Measurements from ENCODE around the gene RGMA.

DNA sequence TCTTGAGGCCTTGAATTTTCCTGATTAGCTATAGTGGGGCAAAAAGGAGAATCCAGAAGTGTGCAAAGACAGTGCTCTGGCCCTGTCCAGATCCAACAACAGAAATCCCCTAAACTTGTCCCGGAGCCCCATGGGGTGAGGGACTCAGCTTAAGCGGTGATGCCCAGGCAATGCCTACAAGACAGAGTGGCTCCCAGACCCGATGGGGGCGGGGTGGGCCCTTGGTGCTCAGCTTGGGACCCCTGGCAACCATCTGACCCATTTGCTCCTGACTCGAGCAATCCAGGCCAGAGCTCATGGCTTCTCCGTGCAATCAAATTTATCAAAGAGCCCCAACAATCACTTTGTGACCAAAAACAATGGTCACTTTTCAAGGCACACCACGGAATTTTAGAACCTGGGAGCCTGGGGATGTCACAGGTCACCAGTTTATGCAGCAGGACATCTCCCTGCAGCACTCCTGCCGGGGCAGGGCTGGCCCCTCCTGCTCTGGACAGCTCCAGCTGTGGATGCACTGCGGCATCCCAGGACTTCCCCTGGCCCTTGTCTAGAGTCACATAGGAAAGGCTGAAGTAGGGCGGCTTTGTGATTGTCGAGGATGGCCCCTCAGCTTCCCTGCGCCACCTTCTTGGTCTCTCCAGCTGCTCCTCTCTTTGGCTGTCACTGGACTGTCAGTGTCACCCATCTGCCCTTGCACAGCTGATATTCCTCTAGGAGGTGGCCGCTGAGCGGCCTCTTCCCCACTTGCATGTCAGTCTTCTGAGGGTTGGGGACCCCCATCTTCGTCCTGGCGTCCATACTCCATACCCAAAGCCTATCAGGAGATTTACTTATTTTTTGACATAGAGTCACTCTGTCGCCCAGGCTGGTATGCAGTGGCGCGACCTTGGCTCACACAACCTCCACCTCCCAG lies 28.4 kb downstream of the RGMA start:
- TF ChIP-seq, protein P1, sequence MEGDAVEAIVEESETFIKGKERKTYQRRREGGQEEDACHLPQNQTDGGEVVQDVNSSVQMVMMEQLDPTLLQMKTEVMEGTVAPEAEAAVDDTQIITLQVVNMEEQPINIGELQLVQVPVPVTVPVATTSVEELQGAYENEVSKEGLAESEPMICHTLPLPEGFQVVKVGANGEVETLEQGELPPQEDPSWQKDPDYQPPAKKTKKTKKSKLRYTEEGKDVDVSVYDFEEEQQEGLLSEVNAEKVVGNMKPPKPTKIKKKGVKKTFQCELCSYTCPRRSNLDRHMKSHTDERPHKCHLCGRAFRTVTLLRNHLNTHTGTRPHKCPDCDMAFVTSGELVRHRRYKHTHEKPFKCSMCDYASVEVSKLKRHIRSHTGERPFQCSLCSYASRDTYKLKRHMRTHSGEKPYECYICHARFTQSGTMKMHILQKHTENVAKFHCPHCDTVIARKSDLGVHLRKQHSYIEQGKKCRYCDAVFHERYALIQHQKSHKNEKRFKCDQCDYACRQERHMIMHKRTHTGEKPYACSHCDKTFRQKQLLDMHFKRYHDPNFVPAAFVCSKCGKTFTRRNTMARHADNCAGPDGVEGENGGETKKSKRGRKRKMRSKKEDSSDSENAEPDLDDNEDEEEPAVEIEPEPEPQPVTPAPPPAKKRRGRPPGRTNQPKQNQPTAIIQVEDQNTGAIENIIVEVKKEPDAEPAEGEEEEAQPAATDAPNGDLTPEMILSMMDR (conservative IDR thresholded peaks at IDR 0.05): no peak
- no peak for TF ChIP-seq EZH2 (IDR thresholded peaks at IDR 0.05; ENCODE audit: low read depth)

All from PC-9 (cell line).